Measurements from ENCODE around the gene SLN. TPM values are rescaled to one million over a fixed set of nuclear protein-coding genes. Genes with fewer than 3 reads are reported as not detected.

The SLN gene
- total RNA-seq, 1 donor from 2014 or later = not detected

DNA sequence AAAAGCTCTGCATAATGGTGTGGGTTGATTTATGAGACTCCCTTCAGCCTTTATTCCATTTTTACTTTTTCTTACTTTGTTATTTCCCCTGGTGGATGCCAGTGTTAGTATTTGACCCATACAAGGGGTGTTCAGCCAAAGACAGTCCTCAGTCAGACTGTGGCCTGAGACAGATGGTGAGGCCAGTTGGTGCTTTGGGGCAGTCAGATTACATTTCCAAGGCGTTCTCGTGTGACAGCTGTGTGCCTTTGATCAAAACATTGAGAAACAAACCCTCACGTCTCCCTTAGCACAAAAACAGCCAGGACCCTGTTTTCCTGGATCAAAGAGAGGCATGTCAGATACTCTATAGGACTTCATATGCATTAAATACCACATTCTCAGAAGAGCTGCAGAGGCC is 31.3 kb upstream of the SLN start:
- Histone ChIP-seq H3K4me1 (no peaks in the 10 kb centered on the region), H3K9me3 (no peaks in the 10 kb centered on the region), H3K4me3 (no peak overlapping the region), H3K36me3 (no peaks in the 10 kb centered on the region), H3K27me3 (no peaks in the 10 kb centered on the region), H3K27ac (no peak overlapping the region)
- intact Hi-C loops (cut with DNase I) = no loop called here
- DNase-seq (ENCODE audit: extremely low spot score in 2 of 2) = no peak
- TF ChIP-seq POLR2A (IDR thresholded peaks at IDR 0.05) = no peak

GRCh38 chr11:107741044-107741823 is 29.4 kb upstream of the SLN start:
- Histone ChIP-seq H3K36me3 (no peaks in the 10 kb centered on the region), H3K4me1 (no peaks in the 10 kb centered on the region), H3K4me3 (no peak overlapping the region), H3K27ac (no peak overlapping the region), H3K9me3 (no peaks in the 10 kb centered on the region), H3K27me3 (no peaks in the 10 kb centered on the region)
- TF ChIP-seq, protein P1, sequence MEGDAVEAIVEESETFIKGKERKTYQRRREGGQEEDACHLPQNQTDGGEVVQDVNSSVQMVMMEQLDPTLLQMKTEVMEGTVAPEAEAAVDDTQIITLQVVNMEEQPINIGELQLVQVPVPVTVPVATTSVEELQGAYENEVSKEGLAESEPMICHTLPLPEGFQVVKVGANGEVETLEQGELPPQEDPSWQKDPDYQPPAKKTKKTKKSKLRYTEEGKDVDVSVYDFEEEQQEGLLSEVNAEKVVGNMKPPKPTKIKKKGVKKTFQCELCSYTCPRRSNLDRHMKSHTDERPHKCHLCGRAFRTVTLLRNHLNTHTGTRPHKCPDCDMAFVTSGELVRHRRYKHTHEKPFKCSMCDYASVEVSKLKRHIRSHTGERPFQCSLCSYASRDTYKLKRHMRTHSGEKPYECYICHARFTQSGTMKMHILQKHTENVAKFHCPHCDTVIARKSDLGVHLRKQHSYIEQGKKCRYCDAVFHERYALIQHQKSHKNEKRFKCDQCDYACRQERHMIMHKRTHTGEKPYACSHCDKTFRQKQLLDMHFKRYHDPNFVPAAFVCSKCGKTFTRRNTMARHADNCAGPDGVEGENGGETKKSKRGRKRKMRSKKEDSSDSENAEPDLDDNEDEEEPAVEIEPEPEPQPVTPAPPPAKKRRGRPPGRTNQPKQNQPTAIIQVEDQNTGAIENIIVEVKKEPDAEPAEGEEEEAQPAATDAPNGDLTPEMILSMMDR (IDR thresholded peaks at IDR 0.05) = no peak
- TF ChIP-seq POLR2AphosphoS5 (IDR thresholded peaks at IDR 0.05; ENCODE audit: insufficient read depth in 1 of 2, low read depth in 1 of 2) (no peak), POLR2A (IDR thresholded peaks at IDR 0.05) (no peak)
- DNase-seq (ENCODE audit: extremely low spot score in 2 of 2) = no peak
- intact Hi-C loops (cut with DNase I) = no loop called here

GRCh38 chr11:107740271-107740670 is 28.4 kb upstream of the SLN start:
- H3K9me3 ChIP-seq = no peaks in the 10 kb centered on the region
- no peak for DNase-seq (ENCODE audit: extremely low spot score in 2 of 2)
- no peak overlapping the region for H3K4me3 ChIP-seq
- no peak overlapping the region for H3K27ac ChIP-seq
- TF ChIP-seq POLR2AphosphoS5 (IDR thresholded peaks at IDR 0.05; ENCODE audit: insufficient read depth in 1 of 2, low read depth in 1 of 2) (no peak), POLR2A (IDR thresholded peaks at IDR 0.05) (no peak)
- TF ChIP-seq, protein P1 (IDR thresholded peaks at IDR 0.05) = no peak
- no peaks in the 10 kb centered on the region for H3K27me3 ChIP-seq
- H3K4me1 ChIP-seq = no peaks in the 10 kb centered on the region
- intact Hi-C loops (cut with DNase I) = no loop called here
- H3K36me3 ChIP-seq = no peaks in the 10 kb centered on the region

DNA sequence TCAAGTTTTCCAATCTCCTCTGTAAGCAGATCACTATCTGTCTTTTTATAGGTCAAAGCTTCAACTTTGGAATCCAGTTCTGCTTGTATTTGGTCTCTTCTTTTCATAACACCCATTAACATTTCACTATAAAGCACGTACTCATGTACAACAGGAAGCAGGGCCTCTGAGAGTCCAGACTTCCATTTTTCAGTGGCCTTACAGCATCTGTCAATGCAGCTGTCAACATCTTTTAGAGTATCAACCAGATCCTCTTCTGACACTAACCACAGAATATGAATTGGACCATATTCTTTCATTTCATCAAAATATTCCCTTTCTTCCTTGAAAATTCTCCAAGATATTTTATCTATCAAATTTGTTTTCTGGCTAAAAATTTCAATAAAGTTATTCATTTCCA is 24.7 kb upstream of the SLN start:
- no peak overlapping the region for H3K4me3 ChIP-seq
- no peaks in the 10 kb centered on the region for H3K27me3 ChIP-seq
- intact Hi-C loops (cut with DNase I) = no loop called here
- no peak for DNase-seq (ENCODE audit: extremely low spot score in 2 of 2)
- TF ChIP-seq, protein P1 (IDR thresholded peaks at IDR 0.05) = no peak
- no peak for TF ChIP-seq POLR2A (IDR thresholded peaks at IDR 0.05)
- no peak for TF ChIP-seq POLR2AphosphoS5 (IDR thresholded peaks at IDR 0.05; ENCODE audit: insufficient read depth in 1 of 2, low read depth in 1 of 2)
- no peaks in the 10 kb centered on the region for H3K36me3 ChIP-seq
- H3K27ac ChIP-seq = no peak overlapping the region
- no peaks in the 10 kb centered on the region for H3K4me1 ChIP-seq
- no peaks in the 10 kb centered on the region for H3K9me3 ChIP-seq

- intact Hi-C loops (cut with DNase I) = no loop called here
- Histone ChIP-seq H3K9me3 (no peaks in the 10 kb centered on the region), H3K4me1 (no peaks in the 10 kb centered on the region), H3K27ac (no peak overlapping the region), H3K4me3 (no peak overlapping the region), H3K27me3 (no peaks in the 10 kb centered on the region), H3K36me3 (no peaks in the 10 kb centered on the region)
- TF ChIP-seq, protein P1 (IDR thresholded peaks at IDR 0.05) = no peak
- TF ChIP-seq POLR2AphosphoS5 (IDR thresholded peaks at IDR 0.05; ENCODE audit: insufficient read depth in 1 of 2, low read depth in 1 of 2) (no peak), POLR2A (IDR thresholded peaks at IDR 0.05) (no peak)
- DNase-seq (ENCODE audit: extremely low spot score in 2 of 2) = no peak
These were observed 21.7 kb upstream of the SLN start for GRCh38 chr11:107733518-107733917.
